Fibroblast of skin of scalp (primary cell): ENCODE data around the gene REEP6.

ENCODE experiments used
- DNase-seq: peaks from one replicate; pipeline ENCODE4 v3.0.0-alpha.2; 2013

Gene REEP6

DNA sequence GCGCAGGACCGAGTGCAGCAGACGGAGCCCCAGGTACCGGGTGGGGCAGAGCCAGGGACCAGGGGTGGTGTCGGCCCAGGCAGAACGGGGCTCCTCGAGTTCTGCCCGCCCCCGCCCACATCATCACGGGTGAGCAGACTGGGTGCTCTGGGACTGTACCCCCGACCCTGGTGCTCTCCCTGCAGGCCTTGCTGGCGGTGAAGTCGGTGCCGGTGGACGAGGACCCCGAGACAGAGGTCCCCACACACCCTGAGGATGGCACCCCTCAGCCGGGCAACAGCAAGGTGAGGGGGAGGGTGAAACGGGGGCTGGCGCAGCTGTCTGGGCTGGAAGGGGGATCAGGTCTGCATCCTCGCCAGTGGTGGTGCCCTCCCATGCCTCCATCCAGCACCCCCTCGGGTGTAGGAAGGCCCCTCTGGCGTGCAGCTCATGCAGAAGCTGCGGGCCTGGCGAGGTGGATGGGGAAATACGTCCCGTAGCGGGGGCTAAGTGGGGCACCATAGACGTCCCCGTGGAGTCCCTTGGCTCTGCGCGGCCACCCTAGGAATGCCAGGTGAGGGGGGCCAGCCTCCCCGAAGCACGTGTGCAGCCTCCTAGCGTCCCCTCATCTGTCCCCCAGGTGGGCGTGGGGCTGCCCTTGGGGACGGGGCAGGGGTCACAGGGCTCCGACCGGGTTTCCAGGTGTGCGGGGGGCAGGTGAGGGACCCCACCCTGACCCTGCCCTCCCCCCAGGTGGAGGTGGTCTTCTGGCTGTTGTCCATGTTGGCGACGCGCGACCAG lies 34.7 kb upstream of the REEP6 start:
- no peak for DNase-seq

DNA sequence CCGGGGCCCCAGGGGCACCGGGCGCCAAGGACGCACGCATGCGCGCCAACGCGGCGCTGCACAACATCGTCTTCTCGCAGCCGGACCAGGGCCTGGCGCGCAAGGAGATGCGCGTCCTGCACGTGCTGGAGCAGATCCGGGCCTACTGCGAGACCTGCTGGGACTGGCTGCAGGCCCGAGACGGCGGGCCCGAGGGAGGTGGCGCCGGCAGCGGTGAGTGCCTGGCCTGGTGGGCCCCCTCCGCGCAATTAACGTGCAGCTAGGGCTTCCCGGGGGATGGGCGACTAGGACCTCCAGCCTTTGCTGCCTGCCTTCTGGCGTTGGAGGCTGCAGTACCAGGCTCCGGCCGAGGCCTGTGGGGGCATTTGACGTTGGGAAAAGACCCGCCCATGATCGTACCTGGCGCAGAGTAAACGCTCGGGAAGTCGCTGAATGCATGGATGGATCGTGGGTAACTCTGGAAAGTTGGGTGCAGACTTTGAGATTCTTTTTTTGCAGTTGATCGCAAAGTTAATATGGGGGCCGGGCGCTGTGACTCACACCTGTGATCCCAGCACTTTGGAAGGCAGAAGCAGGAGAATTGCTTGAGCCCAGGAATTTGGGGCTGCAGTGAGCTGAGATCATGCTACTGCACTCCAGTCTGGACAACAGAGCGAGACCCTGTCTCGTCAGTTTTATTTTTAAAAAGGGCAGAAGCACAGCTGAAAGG lies 33.8 kb upstream of the REEP6 start:
- no peak for DNase-seq

DNA sequence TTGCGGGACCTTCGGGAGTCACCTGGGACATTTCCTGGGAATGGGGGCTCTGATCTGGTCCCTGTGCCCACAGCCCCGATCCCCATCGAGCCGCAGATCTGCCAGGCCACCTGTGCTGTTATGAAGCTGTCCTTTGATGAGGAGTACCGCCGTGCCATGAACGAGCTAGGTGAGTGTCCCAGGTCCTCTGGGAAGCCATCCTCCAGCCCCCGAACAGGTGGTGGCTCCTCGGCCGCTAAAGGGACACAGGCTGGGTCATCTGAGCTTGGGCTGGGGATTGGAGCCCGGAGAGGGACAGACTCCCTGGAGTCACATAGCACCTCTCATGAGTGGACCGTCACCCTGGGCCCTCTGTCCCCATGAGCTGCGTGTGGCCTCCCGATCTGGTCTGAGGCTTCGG lies 33.1 kb upstream of the REEP6 start:
- no peak for DNase-seq

DNA sequence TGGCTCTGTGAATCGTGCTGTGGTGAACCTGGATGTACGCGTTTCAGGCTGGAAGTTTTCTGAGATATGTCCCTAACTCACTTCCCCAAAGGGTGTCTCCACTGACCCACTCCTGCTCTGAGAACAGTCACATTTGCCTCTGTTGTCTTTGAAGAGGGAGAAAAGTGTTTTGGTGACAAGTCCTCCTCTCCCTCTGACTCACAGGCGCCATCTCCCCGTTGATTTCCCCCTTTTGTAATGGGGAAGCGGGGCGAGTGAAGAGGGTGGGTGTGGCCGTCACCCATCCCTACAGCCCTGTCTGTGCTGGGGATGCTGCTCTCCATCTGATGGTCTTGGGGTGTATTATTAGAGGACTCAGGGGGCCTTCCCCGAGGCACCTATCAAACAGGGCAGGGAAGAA lies 31.5 kb upstream of the REEP6 start:
- no peak for DNase-seq

DNA sequence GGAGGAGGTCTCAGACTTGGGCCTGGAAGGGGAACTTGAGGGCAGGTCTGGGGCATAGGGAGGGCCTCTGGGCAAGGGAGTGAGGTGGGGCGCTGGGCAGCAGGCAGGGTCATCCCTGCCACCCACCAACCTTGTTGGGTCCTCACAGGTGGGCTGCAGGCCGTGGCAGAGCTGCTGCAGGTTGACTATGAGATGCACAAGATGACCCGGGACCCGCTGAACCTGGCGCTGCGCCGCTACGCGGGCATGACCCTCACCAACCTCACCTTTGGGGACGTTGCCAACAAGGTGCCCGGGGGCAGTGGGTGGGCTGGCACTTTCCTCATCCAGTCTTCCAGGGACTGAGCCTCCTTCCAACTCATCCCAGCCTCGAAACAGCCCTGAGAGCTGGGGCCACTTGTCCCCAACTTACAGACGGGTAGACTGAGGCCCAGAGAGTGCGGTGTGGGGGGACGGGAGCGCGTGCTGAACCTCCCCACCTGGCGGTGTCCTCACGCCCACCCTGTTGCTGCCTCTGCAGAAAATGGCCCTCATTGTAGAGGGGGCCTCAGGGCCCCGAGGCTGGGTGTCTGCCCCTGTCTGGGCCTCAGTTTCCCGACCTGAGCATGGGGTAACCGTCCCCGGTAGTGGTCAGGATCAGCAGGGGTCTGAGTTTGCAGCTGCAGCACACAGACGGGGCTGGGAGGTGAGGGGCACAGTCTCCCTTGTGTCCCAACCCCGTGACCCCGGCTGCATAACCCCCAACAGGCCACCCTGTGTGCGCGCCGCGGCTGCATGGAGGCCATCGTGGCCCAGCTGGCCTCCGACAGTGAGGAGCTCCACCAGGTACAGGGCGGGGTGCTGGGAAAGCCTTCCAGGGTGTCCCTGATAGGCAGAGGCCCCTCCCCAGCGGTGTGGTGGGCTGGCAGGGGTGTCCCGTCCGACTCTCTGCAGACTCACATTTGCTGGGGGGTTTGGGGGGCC lies 30.7 kb upstream of the REEP6 start:
- DNase-seq, result no peak

DNA sequence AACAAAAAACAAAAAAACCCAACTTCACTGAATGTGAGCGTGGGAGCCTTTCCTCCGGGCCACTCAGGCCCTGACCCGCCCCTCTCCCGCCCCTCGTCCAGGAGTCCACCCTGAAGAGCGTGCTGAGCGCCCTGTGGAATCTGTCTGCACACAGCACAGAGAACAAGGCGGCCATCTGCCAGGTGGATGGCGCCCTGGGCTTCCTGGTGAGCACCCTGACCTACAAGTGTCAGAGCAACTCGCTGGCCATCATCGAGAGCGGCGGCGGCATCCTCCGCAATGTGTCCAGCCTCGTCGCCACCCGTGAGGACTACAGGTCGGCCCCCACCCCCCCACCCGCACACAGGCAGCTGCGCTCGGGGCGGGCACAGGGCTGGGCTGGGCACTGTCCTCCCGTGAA lies 29.1 kb upstream of the REEP6 start:
- DNase-seq, result no peak

DNA sequence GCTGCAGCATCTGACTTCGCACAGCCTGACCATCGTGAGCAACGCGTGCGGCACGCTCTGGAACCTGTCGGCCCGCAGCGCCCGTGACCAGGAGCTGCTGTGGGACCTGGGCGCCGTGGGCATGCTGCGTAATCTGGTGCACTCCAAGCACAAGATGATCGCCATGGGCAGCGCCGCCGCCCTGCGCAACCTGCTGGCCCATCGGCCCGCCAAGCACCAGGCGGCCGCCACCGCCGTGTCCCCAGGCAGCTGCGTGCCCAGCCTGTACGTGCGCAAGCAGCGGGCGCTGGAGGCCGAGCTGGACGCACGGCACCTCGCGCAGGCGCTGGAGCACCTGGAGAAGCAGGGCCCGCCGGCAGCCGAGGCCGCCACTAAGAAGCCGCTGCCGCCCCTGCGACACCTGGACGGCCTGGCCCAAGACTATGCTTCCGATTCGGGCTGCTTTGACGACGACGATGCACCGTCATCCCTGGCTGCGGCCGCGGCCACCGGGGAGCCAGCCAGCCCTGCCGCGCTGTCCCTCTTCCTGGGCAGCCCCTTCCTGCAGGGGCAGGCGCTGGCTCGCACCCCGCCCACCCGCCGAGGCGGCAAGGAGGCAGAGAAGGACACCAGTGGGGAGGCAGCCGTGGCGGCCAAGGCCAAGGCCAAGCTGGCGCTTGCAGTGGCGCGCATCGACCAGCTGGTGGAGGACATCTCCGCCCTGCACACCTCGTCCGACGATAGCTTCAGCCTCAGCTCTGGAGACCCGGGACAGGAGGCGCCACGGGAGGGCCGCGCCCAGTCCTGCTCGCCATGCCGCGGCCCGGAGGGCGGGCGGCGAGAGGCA lies 25.6 kb upstream of the REEP6 start:
- peak; percentile 53 for DNase-seq

DNA sequence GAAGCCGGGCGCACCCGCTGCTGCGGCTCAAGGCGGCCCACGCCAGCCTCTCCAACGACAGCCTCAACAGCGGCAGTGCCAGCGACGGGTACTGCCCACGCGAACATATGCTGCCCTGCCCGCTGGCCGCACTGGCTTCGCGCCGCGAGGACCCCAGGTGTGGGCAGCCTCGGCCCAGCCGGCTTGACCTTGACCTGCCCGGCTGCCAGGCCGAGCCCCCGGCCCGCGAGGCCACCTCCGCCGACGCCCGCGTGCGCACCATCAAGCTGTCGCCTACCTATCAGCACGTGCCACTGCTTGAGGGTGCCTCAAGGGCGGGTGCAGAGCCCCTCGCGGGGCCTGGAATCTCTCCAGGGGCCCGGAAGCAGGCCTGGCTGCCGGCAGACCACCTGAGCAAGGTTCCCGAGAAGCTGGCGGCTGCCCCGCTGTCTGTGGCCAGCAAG lies 24.9 kb upstream of the REEP6 start:
- no peak for DNase-seq

DNA sequence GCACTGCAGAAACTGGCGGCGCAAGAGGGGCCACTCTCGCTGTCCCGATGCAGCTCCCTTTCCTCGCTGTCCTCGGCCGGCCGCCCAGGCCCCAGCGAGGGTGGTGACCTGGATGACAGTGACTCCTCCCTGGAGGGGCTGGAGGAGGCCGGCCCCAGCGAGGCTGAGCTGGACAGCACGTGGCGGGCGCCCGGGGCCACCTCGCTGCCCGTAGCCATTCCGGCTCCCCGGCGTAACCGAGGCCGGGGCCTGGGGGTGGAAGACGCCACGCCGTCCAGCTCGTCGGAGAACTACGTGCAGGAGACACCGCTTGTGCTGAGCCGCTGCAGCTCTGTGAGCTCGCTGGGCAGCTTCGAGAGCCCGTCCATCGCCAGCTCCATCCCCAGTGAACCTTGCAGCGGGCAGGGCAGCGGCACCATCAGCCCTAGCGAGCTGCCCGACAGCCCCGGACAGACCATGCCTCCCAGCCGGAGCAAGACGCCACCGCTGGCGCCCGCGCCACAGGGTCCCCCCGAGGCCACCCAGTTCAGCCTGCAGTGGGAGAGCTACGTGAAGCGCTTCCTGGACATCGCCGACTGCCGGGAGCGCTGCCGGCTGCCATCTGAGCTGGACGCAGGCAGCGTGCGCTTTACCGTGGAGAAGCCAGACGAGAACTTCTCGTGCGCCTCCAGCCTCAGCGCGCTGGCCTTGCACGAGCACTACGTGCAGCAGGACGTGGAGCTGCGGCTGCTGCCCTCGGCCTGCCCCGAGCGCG lies 24.3 kb upstream of the REEP6 start:
- DNase-seq, result no peak

DNA sequence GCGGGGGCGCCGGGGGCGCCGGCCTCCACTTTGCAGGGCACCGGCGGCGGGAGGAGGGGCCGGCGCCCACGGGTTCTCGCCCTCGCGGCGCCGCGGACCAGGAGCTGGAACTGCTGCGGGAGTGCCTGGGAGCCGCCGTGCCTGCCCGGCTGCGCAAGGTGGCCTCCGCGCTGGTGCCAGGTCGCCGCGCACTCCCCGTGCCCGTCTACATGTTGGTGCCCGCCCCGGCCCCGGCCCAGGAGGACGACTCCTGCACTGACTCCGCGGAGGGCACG lies 23.8 kb upstream of the REEP6 start:
- no peak for DNase-seq

DNA sequence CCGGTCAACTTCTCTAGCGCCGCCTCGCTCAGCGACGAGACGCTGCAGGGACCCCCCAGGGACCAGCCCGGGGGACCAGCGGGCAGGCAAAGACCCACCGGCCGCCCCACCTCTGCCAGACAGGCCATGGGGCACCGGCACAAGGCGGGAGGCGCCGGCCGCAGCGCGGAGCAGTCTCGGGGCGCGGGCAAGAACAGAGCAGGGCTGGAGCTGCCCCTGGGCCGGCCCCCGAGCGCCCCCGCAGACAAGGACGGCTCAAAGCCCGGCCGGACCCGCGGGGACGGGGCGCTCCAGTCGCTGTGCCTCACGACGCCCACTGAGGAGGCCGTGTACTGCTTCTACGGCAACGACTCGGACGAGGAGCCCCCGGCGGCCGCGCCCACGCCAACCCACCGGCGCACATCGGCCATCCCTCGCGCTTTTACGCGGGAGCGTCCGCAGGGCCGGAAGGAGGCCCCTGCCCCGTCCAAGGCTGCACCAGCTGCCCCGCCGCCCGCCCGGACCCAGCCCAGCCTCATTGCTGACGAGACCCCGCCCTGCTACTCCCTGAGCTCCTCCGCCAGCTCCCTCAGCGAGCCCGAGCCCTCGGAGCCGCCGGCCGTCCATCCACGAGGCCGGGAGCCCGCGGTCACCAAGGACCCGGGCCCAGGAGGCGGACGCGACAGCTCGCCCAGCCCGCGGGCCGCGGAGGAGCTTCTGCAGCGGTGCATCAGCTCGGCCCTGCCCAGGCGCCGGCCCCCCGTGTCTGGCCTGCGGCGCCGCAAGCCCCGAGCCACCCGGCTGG lies 23.3 kb upstream of the REEP6 start:
- DNase-seq, result no peak

DNA sequence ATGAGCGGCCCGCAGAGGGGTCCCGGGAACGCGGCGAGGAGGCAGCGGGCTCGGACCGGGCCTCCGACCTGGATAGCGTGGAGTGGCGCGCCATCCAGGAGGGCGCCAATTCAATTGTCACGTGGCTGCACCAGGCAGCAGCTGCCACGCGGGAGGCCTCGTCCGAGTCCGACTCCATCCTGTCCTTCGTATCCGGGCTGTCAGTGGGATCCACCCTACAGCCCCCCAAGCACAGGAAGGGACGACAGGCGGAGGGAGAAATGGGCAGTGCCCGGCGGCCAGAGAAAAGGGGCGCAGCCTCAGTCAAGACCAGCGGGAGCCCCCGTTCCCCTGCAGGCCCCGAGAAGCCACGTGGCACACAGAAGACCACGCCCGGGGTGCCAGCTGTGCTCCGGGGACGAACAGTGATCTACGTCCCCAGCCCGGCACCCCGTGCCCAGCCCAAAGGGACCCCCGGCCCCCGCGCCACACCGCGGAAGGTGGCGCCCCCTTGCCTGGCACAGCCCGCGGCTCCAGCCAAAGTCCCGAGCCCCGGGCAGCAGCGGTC lies 22.6 kb upstream of the REEP6 start:
- no peak for DNase-seq

DNA sequence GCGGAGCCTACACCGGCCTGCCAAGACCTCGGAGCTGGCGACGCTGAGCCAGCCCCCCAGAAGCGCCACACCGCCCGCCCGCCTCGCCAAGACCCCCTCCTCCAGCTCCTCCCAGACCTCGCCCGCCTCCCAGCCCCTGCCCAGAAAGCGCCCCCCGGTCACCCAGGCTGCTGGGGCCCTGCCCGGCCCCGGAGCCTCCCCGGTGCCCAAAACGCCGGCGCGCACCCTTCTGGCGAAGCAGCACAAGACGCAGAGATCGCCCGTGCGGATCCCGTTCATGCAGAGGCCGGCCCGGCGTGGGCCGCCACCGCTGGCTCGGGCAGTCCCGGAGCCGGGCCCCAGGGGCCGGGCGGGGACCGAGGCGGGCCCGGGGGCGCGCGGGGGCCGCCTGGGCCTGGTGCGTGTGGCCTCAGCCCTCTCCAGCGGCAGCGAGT lies 22.1 kb upstream of the REEP6 start:
- DNase-seq, result peak; percentile 51

DNA sequence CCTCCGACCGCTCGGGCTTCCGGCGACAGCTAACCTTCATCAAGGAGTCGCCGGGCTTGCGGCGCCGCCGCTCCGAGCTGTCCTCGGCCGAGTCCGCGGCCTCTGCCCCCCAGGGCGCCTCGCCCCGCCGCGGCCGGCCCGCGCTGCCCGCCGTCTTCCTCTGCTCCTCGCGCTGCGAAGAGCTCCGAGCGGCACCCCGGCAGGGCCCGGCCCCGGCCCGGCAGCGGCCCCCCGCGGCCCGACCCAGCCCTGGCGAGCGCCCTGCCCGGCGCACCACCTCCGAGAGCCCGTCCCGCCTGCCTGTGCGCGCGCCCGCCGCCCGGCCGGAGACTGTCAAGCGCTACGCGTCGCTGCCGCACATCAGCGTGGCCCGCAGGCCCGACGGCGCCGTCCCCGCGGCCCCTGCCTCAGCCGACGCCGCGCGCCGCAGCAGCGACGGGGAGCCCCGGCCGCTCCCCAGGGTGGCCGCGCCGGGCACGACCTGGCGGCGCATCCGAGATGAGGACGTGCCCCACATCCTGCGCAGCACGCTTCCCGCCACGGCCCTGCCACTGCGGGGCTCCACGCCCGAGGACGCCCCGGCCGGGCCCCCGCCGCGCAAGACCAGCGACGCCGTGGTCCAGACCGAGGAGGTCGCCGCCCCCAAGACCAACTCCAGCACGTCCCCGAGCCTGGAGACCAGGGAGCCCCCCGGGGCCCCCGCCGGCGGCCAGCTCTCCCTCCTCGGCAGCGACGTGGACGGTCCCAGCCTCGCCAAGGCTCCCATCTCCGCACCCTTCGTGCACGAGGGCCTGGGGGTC lies 21.5 kb upstream of the REEP6 start:
- DNase-seq, result no peak

DNA sequence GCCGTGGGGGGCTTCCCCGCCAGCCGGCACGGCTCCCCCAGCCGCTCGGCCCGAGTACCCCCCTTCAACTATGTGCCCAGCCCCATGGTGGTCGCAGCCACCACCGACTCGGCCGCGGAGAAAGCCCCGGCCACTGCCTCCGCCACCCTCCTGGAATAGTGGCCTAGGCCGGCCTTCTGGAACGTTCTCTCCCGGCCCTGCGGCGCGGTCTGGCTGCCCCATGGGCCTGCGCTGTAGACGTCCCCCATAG lies 21.0 kb upstream of the REEP6 start:
- no peak for DNase-seq

DNA sequence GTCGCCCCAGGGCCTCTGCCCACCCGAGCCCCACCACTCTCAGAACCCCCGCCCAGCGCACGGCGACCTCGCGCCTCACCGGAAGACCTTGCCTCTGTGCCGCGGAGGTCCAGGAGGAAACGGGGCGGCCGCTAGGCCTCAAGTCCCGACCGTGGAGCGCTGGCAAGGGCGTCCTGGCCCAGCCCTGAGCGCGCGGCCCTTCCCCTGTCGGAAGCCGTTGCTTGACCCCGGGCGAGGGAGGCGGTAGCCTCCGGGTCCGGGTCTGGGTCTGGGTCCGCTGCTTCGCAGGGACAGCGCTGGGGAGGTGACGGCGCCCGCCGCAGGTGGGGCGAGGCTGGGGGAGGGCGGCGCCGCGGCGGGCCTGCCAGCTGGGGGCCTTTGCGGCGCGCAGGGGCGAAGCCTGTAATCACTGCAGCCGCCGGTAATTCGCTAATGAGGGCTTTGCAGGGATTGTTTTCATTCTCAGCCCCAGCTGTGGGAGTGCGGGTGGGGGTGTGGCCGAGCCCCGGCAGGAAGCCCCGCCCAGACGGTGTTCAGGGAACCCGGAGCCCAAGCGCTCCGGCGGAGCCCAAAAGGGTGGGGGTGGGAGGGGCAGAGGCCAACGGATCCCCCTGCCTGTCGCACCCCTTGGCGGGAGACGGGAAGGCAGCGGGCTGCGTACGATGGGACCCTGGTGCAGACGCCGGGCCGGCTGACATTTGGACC lies 20.5 kb upstream of the REEP6 start:
- DNase-seq, result no peak

DNA sequence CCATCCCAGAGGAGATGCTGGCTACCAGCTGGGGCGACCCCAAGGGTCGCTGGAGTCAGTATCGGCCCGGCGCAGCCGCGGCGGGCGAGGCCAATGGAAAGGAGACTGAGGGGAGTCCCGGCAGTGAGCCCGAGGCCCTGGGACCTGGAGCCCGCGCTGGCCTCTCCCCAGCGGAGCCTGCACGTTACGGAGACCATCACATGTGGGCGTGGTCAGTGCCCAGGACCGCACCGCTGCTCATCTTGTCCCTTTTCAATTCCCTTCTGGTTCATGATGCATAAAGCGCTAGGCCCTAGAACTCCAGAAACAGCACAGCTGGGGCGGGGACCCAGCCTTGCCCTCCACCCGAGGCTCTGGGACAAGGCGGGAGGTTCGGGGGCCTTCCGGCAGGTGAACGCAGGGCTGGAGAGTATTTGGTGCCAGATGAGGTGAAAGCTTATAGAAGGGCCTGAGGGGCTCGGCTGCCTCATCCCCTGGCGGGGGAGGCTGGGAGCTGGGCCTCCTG lies 19.9 kb upstream of the REEP6 start:
- DNase-seq, result no peak

DNA sequence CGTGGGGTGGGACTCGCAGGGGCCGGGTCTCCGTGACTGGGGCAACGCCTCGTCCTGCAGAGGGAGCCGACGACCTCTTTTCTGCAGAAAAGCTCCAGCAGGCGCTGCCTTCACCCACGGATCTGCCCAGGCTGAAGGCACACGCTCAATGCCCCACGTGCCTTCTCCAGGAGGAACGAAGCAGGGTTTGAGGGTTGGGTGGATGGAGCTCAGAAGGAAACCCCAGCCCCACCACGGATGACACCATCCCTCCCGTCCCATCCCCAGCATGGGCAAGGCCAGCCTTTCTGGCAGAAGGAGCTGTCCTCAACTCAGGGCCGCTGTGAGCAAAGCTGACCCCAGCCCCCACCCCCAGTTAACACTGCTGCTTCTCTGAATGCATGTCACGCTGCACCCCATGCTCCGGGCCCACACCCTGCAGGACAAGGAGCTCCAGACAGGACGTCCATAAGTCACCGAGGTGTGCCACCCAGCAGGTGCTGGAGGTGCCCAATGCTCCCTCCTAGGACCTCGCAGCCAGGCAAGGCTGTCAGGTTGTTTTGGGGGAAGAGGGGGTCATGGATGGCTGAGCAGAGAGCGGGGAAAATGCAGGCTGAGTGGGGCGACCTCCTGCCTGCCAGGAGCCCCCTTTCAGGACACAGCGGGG lies 19.3 kb upstream of the REEP6 start:
- DNase-seq, result no peak
